GM19395 (cell line): Measurements from ENCODE around the gene FHIT.

Experiments used
- ATAC-seq: cut with Tn5 transposase; IDR thresholded peaks from one replicate; pipeline ENCODE4 v1.9.1; 2021; ENCODE audit warnings: mild to moderate bottlenecking, moderate library complexity; ENCODE audit not compliant: unreplicated experiment

Gene FHIT

DNA sequence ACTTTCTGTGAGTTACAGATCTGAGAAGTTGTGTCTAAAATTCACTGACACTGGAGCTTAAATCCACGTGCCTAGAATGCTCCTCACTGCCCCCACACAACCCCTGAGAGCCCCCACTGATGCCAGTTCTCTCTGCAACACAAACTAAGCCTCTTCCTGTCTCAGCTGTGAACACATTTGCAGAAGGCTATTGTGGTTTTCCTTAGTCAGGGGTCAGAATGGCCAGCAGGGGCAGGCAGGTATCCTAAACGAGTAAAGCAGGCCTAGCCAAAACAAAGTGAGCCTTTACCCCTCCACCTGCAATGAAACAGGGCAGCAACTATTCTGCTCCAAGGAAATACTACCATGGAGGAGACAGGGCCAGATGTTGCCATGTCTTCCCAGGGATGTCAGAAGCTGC lies 78.6 kb downstream of the FHIT start:
- no peak for ATAC-seq

DNA sequence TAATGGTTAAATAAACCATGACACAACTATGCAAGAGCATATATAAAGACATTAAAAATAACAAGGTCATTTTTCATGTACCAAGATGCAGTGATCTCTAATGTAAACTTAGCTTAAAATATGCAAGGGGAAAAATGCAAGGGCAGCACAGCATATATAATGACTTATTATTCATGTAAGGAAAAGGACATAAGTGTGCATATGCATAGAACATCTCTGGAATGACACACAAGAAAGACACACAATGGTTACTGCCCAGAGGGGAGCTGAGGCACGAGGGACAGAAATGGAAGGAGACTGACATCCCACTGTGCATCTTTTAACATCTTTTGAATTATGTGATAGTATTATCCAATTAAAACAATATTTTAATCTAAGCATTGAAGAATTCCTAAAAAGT lies 79.0 kb downstream of the FHIT start:
- ATAC-seq = no peak

DNA sequence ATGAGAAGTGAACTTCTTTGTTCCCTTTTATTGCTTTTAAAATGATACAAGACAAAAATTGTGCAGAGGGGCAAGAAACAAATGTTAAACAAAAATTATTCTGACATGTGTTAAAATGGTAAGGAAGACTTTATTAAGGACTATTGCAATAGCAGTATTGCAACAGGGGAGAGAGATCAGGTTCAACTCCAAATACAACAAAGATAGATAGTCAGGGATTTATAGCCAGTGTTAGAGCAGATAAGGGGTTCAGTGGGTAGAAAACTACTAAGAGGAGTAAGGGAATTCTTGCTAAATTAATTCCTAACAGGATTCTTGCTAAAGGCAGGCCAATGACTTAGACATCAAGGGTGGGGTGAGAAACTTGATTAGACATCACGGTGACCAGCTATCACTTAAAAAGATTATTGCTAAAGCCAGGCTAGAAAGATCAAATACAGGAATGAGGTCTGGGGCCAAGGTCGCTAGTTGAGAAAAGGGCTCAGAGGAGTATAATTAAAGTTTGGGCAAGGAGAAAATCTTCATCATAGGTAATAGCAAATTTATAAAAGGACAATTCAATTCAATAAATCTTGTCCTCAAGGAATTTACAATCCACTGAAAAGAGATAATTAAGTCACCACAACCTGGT lies 81.5 kb downstream of the FHIT start:
- ATAC-seq = no peak

DNA sequence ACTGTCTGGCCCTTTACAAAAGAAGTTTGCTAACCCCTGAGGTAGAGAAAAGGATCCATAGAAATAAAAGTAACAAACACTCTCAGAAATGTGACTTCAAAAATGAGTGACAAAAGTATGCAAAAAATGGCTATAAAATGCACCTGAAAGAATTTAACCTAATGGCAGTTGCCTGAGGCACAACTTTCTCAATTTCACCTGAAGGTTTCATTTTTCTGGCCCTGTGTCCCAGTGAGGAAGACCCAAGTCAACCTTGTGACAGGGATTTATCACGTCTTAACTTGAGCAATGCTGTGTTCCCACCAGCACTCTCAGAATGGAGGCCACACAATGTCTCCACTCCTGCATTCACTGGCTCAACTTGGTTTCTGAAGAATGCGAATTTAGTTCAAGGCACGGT lies 83.0 kb downstream of the FHIT start:
- no peak for ATAC-seq

DNA sequence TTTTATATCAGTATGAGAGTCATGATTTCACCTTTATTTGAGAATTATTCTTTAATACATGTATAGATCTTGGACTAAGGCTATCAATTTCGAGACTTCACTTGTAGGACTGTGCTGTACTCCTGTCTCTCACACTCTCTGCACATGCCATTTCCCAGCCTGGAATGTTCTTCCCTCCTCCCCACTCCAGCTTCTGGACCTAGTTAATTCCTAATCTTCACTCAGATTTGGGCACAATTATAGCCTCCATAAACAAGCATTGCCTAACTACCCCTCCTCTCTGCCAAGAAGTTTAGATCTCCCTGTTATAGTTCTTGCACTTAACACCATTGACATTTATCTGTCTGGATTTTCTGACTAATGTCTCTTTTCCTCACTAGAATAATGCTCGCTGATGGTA lies 88.3 kb downstream of the FHIT start:
- ATAC-seq = no peak

DNA sequence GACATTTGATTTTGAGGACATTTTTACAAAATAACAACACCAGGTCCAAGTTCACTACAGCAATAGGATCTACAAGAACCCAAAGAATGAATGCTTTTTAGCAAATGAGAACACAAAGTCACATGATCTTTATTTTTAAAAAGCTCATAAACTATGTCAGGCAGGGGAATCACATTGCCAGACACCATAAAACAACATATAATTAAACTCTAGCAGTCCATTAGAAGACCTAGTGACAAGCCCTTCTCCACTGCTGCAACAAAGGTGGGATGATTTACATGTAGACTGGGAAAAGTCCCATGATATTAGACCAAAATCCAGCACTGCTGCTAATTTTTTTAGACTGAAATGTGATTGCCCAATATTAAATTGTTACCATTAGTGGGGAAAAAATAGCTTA lies 92.6 kb downstream of the FHIT start:
- ATAC-seq = no peak

DNA sequence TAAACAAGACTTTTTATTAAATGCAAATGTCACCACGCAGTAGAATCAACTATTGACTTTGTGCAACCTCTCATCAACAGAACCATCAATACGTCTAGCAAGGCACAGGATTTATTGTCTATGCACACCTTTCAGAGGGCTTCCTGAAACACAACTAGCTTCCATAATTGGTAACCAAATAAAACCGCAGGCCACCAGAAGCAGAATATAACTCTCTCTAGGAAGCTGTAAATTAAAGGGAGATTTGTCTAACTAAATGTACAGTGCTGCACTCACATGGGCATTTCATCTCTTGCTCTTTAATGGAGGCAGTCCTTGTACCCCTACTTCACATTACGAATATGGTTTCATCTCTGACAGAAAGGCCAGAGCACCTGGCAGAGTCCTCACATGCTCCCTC lies 93.0 kb downstream of the FHIT start:
- peak; percentile 62 for ATAC-seq

DNA sequence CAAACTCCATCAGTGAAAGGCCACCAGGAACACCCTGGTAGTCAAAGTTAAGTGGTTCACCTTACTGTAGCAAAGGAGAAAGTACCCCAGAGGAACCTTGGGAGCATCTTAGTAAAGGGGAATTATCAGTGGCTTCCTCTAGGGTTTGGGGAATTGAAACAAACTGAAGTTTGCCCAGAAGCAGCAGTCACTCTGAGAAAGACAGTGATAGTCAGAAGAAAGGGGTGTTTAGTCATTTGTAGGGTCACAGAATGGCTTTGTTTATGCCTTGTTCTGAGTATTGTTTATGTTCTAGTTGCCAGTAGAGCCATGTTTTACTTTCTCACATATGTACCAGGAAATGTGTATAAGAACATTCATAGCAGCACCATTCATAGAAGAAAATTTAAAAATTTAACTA lies 93.8 kb downstream of the FHIT start:
- ATAC-seq = peak; percentile 78

DNA sequence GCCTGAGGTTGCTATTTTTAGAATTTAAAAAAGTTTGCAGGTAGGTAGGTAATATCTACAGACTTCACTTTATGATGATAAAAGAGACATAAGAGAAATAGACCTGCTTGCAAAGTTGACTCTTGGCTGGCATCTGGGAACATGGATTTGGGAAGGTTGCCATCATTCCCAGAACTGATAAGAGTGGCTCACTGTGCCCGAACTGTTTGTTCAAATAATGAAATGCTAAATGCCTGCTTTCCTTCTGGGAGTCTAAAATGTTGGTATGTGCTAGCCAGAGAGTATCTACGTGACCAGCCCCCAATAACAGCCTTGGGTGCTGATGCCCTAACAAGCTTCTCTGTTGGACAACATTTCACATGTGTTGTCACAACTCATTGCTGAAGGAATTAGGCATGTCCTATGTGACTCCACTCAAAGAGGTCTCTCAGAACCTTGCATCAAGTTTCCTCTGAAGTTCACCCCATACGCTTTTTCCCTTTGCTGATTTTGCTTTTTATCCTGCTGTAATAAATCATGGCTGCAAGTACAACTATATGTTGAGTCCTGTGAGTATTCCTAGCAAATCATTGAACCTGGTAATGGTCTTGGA lies 95.5 kb downstream of the FHIT start:
- no peak for ATAC-seq

DNA sequence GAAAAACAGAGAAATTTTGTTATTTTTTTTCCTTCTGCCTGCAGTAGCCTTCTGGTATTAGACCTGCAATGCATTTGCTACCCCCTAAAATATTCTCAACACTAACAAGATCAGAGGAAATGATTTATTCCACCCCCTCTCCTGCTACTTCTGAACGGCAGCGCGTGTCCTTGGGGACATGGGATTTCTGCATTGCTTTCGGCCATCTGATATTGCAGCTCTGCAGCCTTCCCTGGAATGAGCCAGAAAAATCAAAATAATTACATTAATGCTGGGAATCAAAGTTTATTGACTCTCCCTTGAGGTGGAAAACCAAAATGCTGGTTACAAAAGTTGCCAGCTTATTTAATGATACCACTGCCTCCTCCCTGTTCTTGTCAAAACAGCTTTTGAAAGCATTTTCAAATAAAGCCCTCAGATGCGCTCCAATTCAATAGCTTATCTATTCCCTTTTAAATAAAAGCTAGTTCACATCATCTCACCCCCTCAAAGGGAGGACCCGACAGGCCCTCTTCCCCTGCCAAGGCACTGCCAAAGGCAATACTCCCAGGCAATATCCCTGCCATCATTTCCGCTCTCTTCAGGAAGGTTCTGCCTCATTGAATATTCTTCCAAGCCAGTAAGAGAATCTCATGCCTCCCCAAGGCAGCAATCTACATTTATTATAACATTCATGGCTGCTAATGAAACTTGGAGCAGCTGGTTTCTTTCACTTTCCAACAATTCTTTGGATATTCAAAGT lies 96.6 kb downstream of the FHIT start:
- no peak for ATAC-seq

DNA sequence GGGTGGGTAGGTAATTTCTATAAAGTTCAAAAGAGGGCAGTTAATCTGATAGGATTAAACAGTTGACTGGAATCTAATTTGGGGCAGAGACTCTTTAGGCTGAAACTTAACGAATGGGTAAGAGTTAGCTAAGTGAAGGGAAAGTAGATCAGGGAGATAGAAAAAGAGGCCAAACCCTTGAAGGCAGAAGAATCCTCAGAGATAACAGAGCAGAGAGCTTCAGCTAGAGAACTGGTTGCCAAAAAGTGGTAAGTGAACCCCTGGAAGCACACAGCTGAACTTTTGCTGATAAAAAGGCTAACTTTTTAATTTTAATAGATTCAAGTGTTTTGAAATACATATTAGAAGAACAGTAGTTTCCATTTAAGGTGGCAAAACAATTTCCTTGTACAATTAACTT lies 99.2 kb downstream of the FHIT start:
- ATAC-seq = no peak

DNA sequence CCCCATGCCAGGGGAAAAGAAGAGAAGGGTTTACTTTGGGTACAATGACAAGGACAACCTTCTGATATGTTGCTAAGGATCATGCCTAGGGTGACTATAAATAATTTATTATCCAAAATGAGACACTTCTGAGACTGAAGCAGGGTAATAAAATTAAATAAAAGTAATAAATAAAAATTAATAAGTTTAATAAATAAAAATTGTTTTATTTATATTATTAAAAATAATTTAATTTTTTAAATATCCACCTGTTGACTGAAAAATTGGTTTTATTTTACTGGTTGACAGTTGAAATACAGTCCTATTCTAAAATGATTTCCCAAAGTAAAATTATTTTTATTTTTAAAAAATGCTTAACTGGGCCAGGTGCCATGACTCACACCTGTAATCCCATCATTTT lies 102.0 kb downstream of the FHIT start:
- no peak for ATAC-seq

DNA sequence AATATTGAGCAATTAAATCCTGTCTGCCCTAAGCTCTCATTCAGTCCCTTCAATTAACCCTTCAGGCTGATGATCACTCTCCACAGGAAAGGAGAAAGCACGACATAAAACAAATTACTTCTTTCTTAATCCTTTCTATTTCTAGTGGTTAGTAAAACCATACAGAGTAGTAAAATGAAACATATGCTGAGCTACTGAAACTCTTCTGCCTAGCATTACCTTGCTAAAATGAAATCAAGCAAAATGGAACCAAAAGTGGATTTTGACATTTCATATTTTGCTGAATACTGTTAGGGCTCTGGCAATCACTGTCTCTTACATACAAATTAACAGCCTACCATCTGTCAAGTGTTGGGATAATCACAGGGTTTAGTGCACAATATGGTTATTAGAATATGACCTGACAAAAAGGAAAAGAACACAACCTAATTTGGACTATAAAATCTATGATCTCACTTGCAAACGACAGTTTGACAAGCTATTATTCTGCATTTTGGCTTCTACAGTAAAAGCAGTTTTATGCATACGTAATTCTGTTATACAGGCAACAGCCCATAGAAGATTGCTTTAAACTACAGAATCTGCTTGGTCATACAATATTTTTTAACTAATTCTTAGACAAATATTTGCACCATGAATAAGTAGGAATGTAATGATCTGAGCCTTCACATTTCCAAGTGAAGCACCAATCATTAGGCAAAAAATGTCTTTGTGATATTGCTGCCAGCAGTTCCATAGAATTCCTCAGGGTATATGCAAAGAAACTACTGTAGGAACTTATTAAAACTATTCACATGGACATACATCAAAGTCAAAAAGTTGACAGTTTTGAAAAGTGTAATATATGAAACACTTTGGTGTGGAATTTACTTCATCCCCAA lies 105.0 kb downstream of the FHIT start:
- peak; percentile 66 for ATAC-seq

DNA sequence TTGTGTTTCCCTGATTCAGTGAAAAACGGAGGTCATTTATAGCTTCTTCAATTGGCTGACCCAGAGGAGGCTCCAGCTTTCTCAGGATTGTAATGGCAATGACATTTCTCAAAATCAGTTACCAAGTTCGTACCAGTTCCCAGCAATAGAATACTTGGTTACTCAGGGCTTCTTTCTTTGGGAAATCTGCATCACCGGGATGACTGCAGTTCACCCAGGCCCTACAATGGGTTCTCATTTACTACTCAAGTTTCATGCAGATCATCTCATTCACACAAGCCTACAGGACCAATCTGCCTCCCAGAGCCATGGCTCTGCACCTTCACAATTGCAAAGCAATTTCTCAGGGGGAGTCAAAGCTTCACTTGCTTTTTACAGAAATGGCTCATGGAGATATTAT lies 109.6 kb downstream of the FHIT start:
- ATAC-seq = no peak

DNA sequence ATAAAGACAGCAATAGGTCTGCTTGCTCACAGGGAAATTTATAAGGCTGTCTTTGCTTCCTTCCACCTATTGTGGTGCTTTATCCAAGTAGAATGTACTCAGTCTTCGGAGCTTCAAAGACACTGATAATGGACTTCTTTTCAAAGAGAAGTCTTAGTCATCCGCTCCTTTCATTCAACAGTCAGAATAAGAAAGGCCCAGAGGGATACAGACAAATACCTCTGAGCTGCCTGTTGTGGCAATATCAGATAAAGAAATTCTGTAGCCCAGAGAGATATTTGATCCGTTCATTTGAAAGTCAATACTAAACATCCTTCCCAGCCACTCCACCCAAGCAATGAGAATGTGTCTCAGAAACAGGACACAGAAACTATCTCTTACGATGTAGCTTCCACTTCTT lies 110.0 kb downstream of the FHIT start:
- no peak for ATAC-seq

DNA sequence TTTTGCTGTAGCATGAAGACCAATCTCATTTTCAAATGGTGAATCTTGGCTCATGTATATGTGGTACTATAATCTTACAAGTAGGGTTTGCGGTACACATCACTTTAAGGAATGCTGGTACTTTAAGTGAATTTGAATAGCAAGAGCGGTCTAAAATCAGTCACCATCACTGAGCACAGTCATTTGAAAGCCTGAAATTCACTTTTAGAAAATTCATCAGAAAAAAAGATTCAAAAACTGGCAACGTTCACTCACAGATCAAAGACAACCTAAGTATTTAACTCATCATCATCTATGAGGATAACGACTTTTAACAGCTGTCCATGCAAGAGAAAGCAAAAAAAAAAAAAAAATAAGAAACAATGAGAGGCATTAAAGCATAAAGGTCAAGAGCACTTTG lies 111.6 kb downstream of the FHIT start:
- no peak for ATAC-seq

DNA sequence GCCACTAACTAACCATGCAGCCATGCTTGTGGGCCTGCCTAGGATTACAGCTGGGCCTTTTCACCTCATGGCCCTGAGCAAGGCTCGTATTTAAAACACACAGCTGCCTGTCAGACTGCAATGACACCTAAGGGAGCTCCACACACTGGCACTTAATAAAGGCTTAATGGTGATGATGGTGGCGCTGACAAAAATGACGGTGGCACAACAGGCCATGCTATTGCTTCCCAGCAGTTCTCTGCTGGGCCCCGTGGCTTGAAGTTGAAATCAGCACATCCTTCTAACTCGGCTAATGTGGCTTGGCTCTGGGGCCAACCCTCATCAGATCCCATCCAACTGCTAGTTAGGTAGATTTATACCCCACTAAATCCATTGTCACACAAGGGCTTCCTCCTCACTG lies 112.9 kb downstream of the FHIT start:
- ATAC-seq = no peak

DNA sequence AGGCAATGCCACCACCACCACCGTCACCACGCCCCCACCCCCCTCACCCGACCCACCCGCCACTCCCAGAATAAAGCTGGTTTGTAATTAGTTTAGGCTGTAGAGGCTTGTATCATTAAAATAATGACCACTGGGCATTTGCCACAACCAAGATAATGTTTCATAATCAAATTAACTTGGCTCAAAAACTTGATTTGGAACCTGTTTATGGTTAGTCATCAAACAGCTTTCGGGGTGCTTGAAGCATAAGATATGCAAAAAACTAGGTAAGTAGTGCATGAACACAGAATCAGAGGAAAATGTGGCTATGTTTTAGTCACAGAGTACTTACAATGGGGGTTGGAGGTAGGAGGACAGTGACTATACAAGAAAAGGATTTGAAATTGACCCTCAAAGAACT lies 115.1 kb downstream of the FHIT start:
- no peak for ATAC-seq

DNA sequence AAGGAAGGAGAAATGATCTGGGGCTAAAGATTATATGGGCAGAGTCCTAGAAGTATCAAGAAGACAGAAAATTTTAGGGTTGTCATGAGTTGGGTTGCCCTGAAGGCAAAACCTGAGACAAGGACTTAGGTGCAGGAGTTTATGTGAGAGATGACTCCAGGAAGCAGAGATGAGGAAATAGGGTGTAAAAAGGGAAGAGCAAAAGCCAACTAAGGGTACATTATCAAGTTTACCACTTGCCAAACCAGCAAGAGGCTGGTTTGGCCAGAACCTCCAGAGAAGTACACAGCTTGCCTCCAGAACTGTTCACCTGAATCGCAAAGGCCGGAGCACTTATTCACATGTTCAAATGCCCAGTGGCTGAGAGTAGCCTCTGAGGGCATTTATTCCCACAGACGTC lies 116.7 kb downstream of the FHIT start:
- ATAC-seq = no peak

DNA sequence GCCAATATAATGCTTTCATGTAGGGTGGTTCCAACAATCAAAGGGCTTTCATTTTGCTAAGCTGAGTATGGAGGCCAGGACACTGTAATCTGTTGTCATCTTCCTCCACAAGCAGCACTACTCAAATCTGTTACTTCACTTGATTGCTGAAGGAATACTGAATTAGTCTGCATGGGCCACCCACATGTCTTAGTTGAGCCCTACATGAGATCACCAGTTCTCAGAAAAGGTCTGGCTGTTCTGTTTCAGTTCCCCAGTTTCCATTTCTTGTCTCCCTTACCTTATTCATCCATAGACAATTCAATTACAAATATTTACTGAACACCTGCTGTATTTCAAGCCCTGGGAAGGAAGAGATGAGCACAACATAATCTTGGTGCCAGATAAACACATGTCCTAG lies 119.2 kb downstream of the FHIT start:
- ATAC-seq = no peak

DNA sequence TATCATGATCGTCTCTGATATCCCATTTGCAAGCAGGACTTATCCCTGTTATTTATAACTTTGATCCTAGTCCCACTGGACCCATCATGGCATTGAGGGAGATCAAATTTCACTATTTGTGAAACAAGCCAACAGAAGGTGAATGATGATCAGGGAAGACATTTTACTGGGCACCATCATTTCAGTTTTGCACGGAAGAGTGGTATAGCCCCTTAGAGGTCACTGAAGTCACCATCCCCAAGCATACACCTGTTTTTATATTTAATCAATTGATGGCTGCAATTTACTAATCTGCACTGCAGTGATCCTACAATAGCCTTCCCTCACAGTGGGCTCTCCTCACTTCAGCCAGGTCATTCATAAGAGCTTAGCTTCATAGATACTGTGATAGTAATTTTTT lies 132.4 kb downstream of the FHIT start:
- no peak for ATAC-seq
